Activated naive CD8-positive, alpha-beta T cell treated with anti-CD3 and anti-CD28 coated beads, Interleukin-2, amount 10 ng/mL, durations not matched to agents 7 days and 5 days (primary cell): ENCODE measurements around the gene PPM1D. TPM values are rescaled to one million over a fixed set of nuclear protein-coding genes. Genes with fewer than 3 reads are reported as not detected.

Experiments
- ATAC-seq: fragments of 150-1000 bp; cut with Tn5 transposase; one replicate; pipeline ENCODE4 v1.10.0; 2021; ENCODE audit warnings: low read depth, moderate library complexity
- POLR2A ChIA-PET: fragments of 350-600 bp; sonication (Branson Sonifier 250); formaldehyde crosslinking; loops from one replicate; lab custom pipeline; 2021; ENCODE audit warnings: antibody characterized with exemption; lab: Charles Lee
- DNase-seq: peaks from one replicate; pipeline ENCODE4 v3.0.0; 2021
- H3K27ac Mint-ChIP-seq: one replicate; pipeline ENCODE4 v1.8.0; 2022; ENCODE audit warnings: mild to moderate bottlenecking, mixed read lengths
- H3K27me3 Mint-ChIP-seq: one replicate; pipeline ENCODE4 v1.8.0; 2022; ENCODE audit warnings: mild to moderate bottlenecking, moderate library complexity, mixed read lengths
- H3K36me3 Mint-ChIP-seq: one replicate; pipeline ENCODE4 v1.8.0; 2021; ENCODE audit warnings: mild to moderate bottlenecking, mixed read lengths
- H3K4me1 Mint-ChIP-seq: one replicate; pipeline ENCODE4 v1.8.0; 2021; ENCODE audit warnings: mixed read lengths
- H3K4me3 Mint-ChIP-seq: one replicate; pipeline ENCODE4 v1.8.0; 2022; ENCODE audit warnings: mild to moderate bottlenecking, moderate library complexity, mixed read lengths
- H3K9me3 Mint-ChIP-seq: one replicate; pipeline ENCODE4 v1.8.0; 2021; ENCODE audit warnings: mixed read lengths
- total RNA-seq, 2 experiments: library from RNA; stranded (reverse); gene quantifications; one replicate each; pipeline ENCODE4 v1.2.3, GENCODE V29; 2021

The PPM1D gene
- total RNA-seq, 2 experiments from 2014 or later: 17.1 to 17.5 TPM

GRCh38 chr17:60615108-60615507, 15.1 kb downstream of the PPM1D start:
- no peaks in the 10 kb centered on the region for H3K27me3 Mint-ChIP-seq
- no peak overlapping the region for H3K4me3 Mint-ChIP-seq
- peaks cover 3% of the 10 kb centered on the region for H3K4me1 Mint-ChIP-seq
- POLR2A ChIA-PET: no interaction called here
- H3K9me3 Mint-ChIP-seq: no peaks in the 10 kb centered on the region
- no peak for DNase-seq
- no peak overlapping the region for H3K27ac Mint-ChIP-seq
- H3K36me3 Mint-ChIP-seq: peaks cover 2% of the 10 kb centered on the region
- no peak for ATAC-seq

DNA sequence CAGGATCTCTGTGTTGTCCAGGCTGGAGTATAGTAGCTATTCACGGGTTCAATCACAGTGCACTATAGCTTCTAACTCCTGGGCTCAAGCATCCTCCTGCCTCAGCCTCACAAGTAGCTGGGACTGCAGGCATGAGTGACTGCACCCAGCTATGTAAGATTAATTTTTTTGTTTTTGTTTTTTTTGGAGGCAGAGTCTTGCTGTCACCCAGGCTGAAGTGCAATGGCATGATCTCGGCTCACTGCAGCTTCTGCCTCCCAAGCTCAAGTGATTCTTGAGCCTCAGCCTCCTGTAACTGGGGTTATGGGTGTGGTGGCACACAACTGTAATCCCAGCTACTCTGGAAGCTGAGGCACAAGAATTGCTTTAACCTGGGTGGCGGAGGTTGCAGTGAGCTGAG, 15.8 kb downstream of the PPM1D start:
- POLR2A ChIA-PET: interaction anchor here (1.3 kb wide), 1 partner anchor 17 kb away, joined by 3 read pairs; the partner anchor contains the start of gene PPM1D
- Mint-ChIP-seq H3K36me3 (peaks cover 2% of the 10 kb centered on the region), H3K9me3 (no peaks in the 10 kb centered on the region), H3K27ac (no peak overlapping the region), H3K4me3 (no peak overlapping the region), H3K27me3 (no peaks in the 10 kb centered on the region), H3K4me1 (peaks cover 3% of the 10 kb centered on the region)
- no peak for DNase-seq
- ATAC-seq: no peak

- Mint-ChIP-seq H3K27me3 (no peaks in the 10 kb centered on the region), H3K4me3 (no peak overlapping the region), H3K9me3 (no peaks in the 10 kb centered on the region), H3K4me1 (peaks cover 5% of the 10 kb centered on the region), H3K27ac (no peak overlapping the region), H3K36me3 (peaks cover 2% of the 10 kb centered on the region)
- no peak for ATAC-seq
- DNase-seq: no peak
- POLR2A ChIA-PET: no interaction called here
These were observed 18.1 kb downstream of the PPM1D start for GRCh38 chr17:60618080-60618479.

DNA sequence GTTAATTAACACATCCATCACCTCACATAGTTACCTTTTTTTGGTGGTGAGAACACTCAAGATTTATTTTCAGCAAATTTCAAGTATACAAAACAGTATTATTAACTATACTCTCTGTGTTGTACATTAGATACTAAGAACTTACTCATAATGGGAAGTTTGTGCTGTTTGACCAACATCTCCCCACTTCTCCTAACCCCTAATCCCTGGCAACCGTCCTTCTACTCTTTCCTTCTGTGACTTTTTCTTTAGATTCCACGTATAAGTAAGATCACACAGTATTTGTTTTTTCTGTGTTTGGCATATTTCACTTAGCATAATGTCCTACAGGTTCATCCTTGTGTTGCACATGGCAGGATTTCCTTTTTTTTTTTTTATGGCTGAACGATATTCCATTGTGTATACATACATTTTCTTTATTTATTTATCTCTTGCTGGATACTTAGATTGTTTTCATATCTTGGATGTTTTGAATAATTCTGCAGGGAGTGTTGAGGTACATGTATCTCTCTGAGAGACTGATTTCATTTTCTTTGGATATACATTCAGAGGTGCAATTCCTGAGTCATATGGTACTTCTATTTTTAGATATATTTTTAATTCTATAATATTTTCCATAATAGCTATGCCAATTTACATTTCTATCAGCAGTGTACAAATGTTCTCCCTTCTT, 19.0 kb downstream of the PPM1D start:
- Mint-ChIP-seq H3K27ac (peak overlapping the region; percentile 18), H3K4me1 (peaks cover 5% of the 10 kb centered on the region), H3K4me3 (no peak overlapping the region), H3K27me3 (no peaks in the 10 kb centered on the region), H3K9me3 (no peaks in the 10 kb centered on the region), H3K36me3 (peaks cover 2% of the 10 kb centered on the region)
- POLR2A ChIA-PET: no interaction called here
- no peak for DNase-seq
- ATAC-seq: no peak

GRCh38 chr17:60622961-60623360, 23.0 kb downstream of the PPM1D start:
- Mint-ChIP-seq H3K36me3 (peaks cover 4% of the 10 kb centered on the region), H3K4me1 (peaks cover 5% of the 10 kb centered on the region), H3K9me3 (no peaks in the 10 kb centered on the region), H3K27me3 (no peaks in the 10 kb centered on the region), H3K4me3 (no peak overlapping the region), H3K27ac (no peak overlapping the region)
- DNase-seq (no peak), ATAC-seq (no peak)
- POLR2A ChIA-PET: no interaction called here

GRCh38 chr17:60623415-60623814, 23.4 kb downstream of the PPM1D start:
- POLR2A ChIA-PET: no interaction called here
- H3K27ac Mint-ChIP-seq: no peak overlapping the region
- peaks cover 6% of the 10 kb centered on the region for H3K4me1 Mint-ChIP-seq

GRCh38 chr17:60627124-60627523, 27.1 kb downstream of the PPM1D start:
- no peak for DNase-seq
- POLR2A ChIA-PET: no interaction called here
- ATAC-seq: no peak
- H3K36me3 Mint-ChIP-seq: peaks cover 9% of the 10 kb centered on the region
- H3K27ac Mint-ChIP-seq: no peak overlapping the region
- no peaks in the 10 kb centered on the region for H3K27me3 Mint-ChIP-seq
- H3K4me1 Mint-ChIP-seq: peaks cover 10% of the 10 kb centered on the region
- no peaks in the 10 kb centered on the region for H3K9me3 Mint-ChIP-seq
- no peak overlapping the region for H3K4me3 Mint-ChIP-seq

More at GRCh38 chr17:60623415-60623814, 23.4 kb downstream of the PPM1D start:
- Mint-ChIP-seq H3K4me3 (no peak overlapping the region), H3K36me3 (peaks cover 8% of the 10 kb centered on the region), H3K27me3 (no peaks in the 10 kb centered on the region), H3K9me3 (no peaks in the 10 kb centered on the region)
- no peak for ATAC-seq
- DNase-seq: no peak

DNA sequence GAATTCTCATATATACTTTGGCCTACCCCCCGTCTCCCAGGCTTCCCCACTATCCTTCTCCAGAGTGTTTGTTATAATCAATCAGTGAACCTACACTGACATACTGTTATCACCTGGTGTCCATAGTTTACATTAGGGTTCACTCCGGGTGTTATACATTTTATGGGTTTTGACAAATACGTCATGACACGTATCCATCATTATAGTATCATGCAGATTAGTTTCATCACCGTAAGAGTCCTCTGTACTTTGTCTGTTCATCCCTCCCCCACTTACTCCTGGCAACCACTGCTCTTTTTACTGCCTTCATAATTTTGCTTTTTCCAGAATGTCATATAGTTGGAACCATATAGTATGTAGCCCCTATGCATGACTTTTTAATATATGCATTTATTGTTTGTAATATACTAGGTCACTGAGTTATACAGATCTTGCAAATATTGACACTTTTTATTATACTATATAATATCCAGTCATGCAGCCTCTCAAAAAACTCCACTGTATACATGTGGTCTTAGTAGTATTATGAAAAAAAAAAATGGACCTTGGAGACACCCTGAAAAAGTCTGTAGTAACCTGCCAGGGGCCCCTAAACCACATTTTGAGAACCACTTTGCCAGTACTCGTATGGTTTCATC, 28.4 kb downstream of the PPM1D start:
- no peaks in the 10 kb centered on the region for H3K9me3 Mint-ChIP-seq
- H3K36me3 Mint-ChIP-seq: peaks cover 10% of the 10 kb centered on the region
- no peaks in the 10 kb centered on the region for H3K27me3 Mint-ChIP-seq
- peaks cover 9% of the 10 kb centered on the region for H3K4me1 Mint-ChIP-seq
- no peak for DNase-seq
- H3K4me3 Mint-ChIP-seq: no peak overlapping the region
- no peak overlapping the region for H3K27ac Mint-ChIP-seq
- no peak for ATAC-seq
- POLR2A ChIA-PET: no interaction called here

DNA sequence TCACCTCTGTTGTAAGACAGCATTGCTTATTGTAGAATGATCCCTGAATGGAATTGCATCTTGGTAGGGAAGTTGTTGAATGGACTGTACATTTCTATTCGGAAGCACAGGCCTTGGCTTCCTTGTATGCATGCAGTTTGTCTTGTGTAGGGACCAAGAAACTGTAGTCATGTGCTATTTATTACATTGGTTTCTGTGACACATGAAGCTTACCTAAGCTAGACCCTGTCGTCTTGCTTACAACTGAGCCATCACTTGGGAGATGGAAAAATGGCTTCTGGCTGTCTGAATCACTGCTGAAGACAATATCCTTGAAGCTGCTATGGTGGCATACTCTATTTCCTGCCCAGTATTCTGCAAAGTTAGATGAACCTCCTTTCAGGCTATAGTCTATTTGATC, 29.1 kb downstream of the PPM1D start:
- POLR2A ChIA-PET: interaction anchor here (0.6 kb wide), 1 partner anchor 62 kb away, joined by 3 read pairs; no protein-coding TSS in a partner anchor
- no peaks in the 10 kb centered on the region for H3K9me3 Mint-ChIP-seq
- no peak overlapping the region for H3K27ac Mint-ChIP-seq
- no peak for ATAC-seq
- no peak overlapping the region for H3K4me3 Mint-ChIP-seq
- peaks cover 9% of the 10 kb centered on the region for H3K4me1 Mint-ChIP-seq
- peaks cover 13% of the 10 kb centered on the region for H3K36me3 Mint-ChIP-seq
- no peak for DNase-seq
- no peaks in the 10 kb centered on the region for H3K27me3 Mint-ChIP-seq

GRCh38 chr17:60630352-60630751, 30.4 kb downstream of the PPM1D start:
- H3K9me3 Mint-ChIP-seq: no peaks in the 10 kb centered on the region
- POLR2A ChIA-PET: no interaction called here
- peaks cover 9% of the 10 kb centered on the region for H3K4me1 Mint-ChIP-seq
- H3K4me3 Mint-ChIP-seq: no peak overlapping the region
- no peak for ATAC-seq
- no peaks in the 10 kb centered on the region for H3K27me3 Mint-ChIP-seq
- H3K36me3 Mint-ChIP-seq: peaks cover 14% of the 10 kb centered on the region
- no peak for DNase-seq
- H3K27ac Mint-ChIP-seq: no peak overlapping the region

- Mint-ChIP-seq H3K9me3 (no peaks in the 10 kb centered on the region), H3K27me3 (no peaks in the 10 kb centered on the region), H3K4me1 (peaks cover 9% of the 10 kb centered on the region), H3K36me3 (peaks cover 15% of the 10 kb centered on the region), H3K4me3 (no peak overlapping the region), H3K27ac (peak overlapping the region; percentile 13)
- no peak for ATAC-seq
- DNase-seq: no peak
- POLR2A ChIA-PET: interaction anchor here (0.6 kb wide), 1 partner anchor 1071 kb away, joined by 3 read pairs; no protein-coding TSS in a partner anchor
These were observed 31.1 kb downstream of the PPM1D start for GRCh38 chr17:60631119-60631518.

DNA sequence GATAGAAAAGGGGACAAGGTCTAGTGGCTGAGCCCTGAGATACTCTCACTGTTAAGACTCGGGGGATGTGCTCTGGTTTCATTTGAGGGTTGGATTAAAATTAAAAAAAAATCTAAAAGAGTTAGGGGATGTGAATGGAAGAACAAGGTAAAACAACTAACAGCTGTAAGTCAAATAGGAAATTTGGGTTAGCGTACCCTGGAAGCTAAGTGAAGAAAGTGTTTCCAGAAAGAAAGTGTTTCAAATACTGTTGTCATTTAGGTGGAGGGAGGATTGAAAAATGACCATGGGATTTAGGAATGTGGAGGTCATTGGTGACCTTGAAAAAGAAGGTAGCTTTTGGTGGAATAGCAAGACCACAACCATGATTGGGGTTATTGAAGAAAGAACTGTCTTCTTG, 37.7 kb downstream of the PPM1D start:
- no peak overlapping the region for H3K4me3 Mint-ChIP-seq
- H3K4me1 Mint-ChIP-seq: peaks cover 2% of the 10 kb centered on the region
- H3K36me3 Mint-ChIP-seq: peaks cover 8% of the 10 kb centered on the region
- POLR2A ChIA-PET: interaction anchor here (1.2 kb wide), 1 partner anchor 38 kb away, joined by 3 read pairs; the partner anchor contains the start of gene PPM1D
- DNase-seq (no peak), ATAC-seq (no peak)
- H3K27ac Mint-ChIP-seq: no peak overlapping the region
- no peaks in the 10 kb centered on the region for H3K27me3 Mint-ChIP-seq
- no peaks in the 10 kb centered on the region for H3K9me3 Mint-ChIP-seq

- POLR2A ChIA-PET: no interaction called here
- H3K36me3 Mint-ChIP-seq: peaks cover 4% of the 10 kb centered on the region
- H3K27me3 Mint-ChIP-seq: no peaks in the 10 kb centered on the region
- H3K9me3 Mint-ChIP-seq: no peaks in the 10 kb centered on the region
- no peak overlapping the region for H3K27ac Mint-ChIP-seq
- DNase-seq (no peak), ATAC-seq (no peak)
- H3K4me3 Mint-ChIP-seq: no peak overlapping the region
- peaks cover 2% of the 10 kb centered on the region for H3K4me1 Mint-ChIP-seq
These were observed 39.0 kb downstream of the PPM1D start for GRCh38 chr17:60639019-60639330.

GRCh38 chr17:60640503-60640902, 40.5 kb downstream of the PPM1D start:
- Mint-ChIP-seq H3K4me1 (peaks cover 2% of the 10 kb centered on the region), H3K4me3 (no peak overlapping the region), H3K27me3 (no peaks in the 10 kb centered on the region), H3K36me3 (peaks cover 2% of the 10 kb centered on the region), H3K27ac (no peak overlapping the region), H3K9me3 (no peaks in the 10 kb centered on the region)
- DNase-seq: no peak
- POLR2A ChIA-PET: no interaction called here
- ATAC-seq: no peak
